ENCODE measurements around the gene SURF1.
"Not testable (repeated sequence)": the region's sequence is repeated elsewhere in the genome, so short reads cannot be mapped to it uniquely, and the experiment has no call there.

SURF1 gene

GRCh38 chr9:133323211-133323610, 33.1 kb downstream of the SURF1 start:
- DNase-seq: no peak

GRCh38 chr9:133322701-133323100, 33.6 kb downstream of the SURF1 start:
- no peak for DNase-seq

GRCh38 chr9:133321411-133321935, 34.8 kb downstream of the SURF1 start:
- no peak for DNase-seq

GRCh38 chr9:133320421-133320881, 35.8 kb downstream of the SURF1 start:
- no peak for DNase-seq

- not testable (repeated sequence) for DNase-seq
Observed at GRCh38 chr9:133317551-133317950, 38.7 kb downstream of the SURF1 start.

GRCh38 chr9:133315997-133316396, 40.3 kb downstream of the SURF1 start:
- DNase-seq: no peak

- DNase-seq: no peak
Observed at GRCh38 chr9:133309608-133310007, 46.7 kb downstream of the SURF1 start.

GRCh38 chr9:133307301-133307700, 49.0 kb downstream of the SURF1 start:
- DNase-seq: no peak

- no peak for DNase-seq
Observed at GRCh38 chr9:133306242-133307204, 49.8 kb downstream of the SURF1 start.

GRCh38 chr9:133305731-133306130, 50.6 kb downstream of the SURF1 start:
- DNase-seq: no peak

GRCh38 chr9:133304477-133305377, 51.6 kb downstream of the SURF1 start:
- no peak for DNase-seq

- no peak for DNase-seq
Observed at GRCh38 chr9:133304158-133304470, 52.2 kb downstream of the SURF1 start.

GRCh38 chr9:133303266-133304157, 52.8 kb downstream of the SURF1 start:
- no peak for DNase-seq
